KOPT-K1 (cell line): ENCODE measurements around the gene ARHGAP42.
"Not testable (repeated sequence)": the region's sequence is repeated elsewhere in the genome, so short reads cannot be mapped to it uniquely, and the experiment has no call there.

Source experiments
- H3K27ac ChIP-seq: fragments of 200-600 bp; sonication (generic); 2 replicates; pipeline ENCODE4 v1.5.1; 2016; ENCODE audit warnings: antibody characterized with exemption, mild to moderate bottlenecking, low read depth, low read length; ENCODE audit not compliant: poor library complexity, severe bottlenecking
- H3K36me3 ChIP-seq: fragments of 200-600 bp; sonication (generic); 2 replicates; pipeline ENCODE4 v1.5.1; 2017; ENCODE audit warnings: antibody characterized with exemption, mild to moderate bottlenecking, low read length, moderate library complexity; ENCODE audit not compliant: insufficient read depth
- H3K9me3 ChIP-seq: fragments of 200-600 bp; sonication (generic); 2 replicates; pipeline ENCODE4 v1.5.1; 2017; ENCODE audit warnings: antibody characterized with exemption, low read length, mild to moderate bottlenecking; ENCODE audit not compliant: insufficient read depth, poor library complexity, severe bottlenecking

The ARHGAP42 gene

GRCh38 chr11:100981196-100981824 lies 294.2 kb downstream of the ARHGAP42 start:
- H3K9me3 ChIP-seq = no peaks in the 10 kb centered on the region
- H3K27ac ChIP-seq = no peak overlapping the region
- no peaks in the 10 kb centered on the region for H3K36me3 ChIP-seq

DNA sequence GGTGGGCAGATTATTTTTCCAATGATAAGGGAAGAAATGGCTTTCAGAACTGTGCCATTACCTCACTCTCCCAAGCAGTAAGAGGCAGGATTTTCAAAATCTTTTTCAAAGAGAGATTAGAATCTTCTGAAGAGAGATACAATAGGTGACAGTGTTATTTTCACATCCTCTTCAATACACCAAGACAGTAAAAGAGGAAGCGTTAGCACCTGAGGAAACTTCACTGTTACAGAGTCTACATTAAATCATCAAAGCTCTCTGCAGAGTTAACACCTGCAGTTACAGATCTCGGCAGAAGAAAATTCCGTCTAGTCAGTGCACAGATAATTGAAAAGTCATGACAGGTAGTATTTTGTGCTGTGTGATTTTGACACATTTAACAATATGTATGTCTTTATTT lies 297.6 kb downstream of the ARHGAP42 start:
- Histone ChIP-seq H3K27ac (no peak overlapping the region), H3K9me3 (no peaks in the 10 kb centered on the region), H3K36me3 (no peaks in the 10 kb centered on the region)

DNA sequence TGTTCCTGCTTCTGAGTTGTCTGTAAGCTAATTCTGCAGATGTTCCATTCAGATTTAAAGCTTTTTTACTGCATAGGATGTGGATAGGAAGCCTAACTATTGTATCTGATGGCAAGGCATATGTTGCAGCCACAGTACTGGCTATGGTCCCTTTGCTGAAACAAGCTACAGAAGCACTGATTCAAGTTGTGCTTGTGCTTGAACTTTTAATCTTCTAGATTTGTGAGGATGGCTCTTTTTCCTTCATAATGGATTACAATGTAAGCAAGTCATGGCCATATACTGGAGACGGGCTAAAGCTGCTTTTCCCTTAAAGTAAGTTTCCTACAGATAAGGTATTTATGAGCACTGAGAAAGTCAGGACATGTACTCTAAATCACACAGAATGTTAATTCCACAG lies 303.8 kb downstream of the ARHGAP42 start:
- Histone ChIP-seq H3K36me3 (no peaks in the 10 kb centered on the region), H3K9me3 (no peaks in the 10 kb centered on the region), H3K27ac (no peak overlapping the region)

DNA sequence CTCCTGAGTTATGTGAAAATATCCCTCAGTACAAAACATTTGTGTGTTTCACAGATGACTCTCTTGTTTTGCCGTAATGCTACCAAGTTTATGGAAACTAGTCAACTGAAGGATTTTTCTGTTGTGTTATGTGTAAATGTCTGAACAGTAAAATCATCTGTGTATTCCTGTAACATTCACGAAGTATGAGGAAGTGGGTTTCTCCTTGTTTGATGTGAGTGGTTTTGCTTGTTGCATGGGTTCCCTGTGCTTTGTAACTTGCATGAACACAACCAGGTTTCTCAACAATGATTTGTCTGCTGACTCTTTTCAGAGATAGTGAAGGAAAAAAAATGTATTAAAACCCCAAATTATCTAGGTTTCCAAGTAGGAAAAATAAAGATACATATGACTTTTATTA lies 304.5 kb downstream of the ARHGAP42 start:
- no peaks in the 10 kb centered on the region for H3K9me3 ChIP-seq
- H3K27ac ChIP-seq = no peak overlapping the region
- no peaks in the 10 kb centered on the region for H3K36me3 ChIP-seq

DNA sequence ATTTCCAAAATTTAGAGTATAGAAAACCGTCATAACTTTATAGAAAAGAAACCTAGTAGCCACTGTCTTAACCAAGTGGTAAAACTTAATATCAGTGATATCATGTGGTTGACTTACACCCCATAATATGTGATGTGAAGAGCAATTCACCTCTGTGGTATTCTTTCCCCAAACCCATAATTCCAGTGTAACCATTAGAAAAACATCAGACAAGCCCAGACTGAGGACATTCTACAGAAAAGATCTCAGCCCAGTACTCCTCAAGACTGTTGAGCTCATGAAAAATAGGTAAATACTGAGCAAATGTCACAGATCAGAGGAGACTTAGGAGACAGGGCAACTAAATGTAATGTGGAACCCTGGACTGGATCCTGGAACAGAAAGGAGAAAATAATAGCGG lies 307.9 kb downstream of the ARHGAP42 start:
- no peaks in the 10 kb centered on the region for H3K9me3 ChIP-seq

GRCh38 chr11:100999756-101000155 lies 312.7 kb downstream of the ARHGAP42 start:
- no peaks in the 10 kb centered on the region for H3K36me3 ChIP-seq
- no peaks in the 10 kb centered on the region for H3K9me3 ChIP-seq
- H3K27ac ChIP-seq = no peak overlapping the region

More for the DNA sequence above, 307.9 kb downstream of the ARHGAP42 start:
- Histone ChIP-seq H3K27ac (no peak overlapping the region), H3K36me3 (no peaks in the 10 kb centered on the region)

DNA sequence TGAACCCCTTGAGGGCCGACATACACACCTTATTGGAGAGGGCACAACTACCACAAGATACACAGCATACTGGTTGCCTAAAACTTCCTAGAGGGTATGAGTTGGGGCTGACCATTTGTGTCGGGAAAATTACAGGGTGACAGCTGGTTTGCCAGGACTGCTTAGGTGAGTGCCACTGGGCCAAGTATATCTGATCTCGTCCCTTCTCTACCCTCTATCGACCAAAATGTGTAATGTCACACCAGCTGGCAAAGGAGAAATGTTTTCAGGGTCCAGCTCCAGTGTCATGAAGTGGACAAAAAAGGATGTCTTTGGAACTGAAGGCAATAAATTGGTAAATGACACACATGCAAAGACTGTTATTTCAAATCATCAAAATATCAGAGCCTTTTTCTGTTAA lies 316.4 kb downstream of the ARHGAP42 start:
- Histone ChIP-seq H3K36me3 (no peaks in the 10 kb centered on the region), H3K9me3 (no peaks in the 10 kb centered on the region), H3K27ac (no peak overlapping the region)

DNA sequence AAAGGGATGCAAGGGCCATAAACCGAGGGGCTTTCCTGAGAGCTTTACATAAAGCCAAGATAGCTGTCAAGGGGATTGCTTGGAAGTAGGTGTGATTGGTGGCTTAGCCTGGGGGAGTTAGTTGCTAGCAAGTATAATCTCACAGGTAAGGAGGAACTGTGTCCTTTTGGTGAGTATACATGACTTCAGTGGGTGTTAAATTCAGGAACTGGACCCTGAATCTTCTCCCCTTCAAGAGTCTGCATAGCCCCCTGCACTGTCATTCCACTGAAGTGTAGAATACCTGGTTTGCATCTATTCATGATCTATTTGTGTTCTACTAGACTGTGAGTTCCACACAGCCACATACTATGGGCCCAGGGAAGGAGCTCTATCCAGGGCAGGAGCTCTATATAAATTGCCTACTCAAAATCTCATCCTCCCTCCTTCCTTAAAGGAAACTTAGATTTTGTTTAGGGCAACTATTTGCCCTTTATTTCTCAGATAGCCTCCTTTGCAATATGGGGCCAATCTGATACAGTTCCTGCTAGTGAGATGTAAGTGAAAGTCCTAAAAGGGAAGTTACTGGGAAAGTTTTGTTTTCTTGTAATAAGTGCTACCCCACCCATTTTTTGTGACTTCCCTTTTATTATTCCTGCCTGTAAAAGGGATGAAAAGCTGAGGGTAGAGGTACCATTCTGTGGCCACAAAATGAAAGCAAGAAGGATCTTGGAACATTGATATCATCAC lies 322.0 kb downstream of the ARHGAP42 start:
- H3K9me3 ChIP-seq = no peaks in the 10 kb centered on the region
- H3K36me3 ChIP-seq = no peaks in the 10 kb centered on the region
- H3K27ac ChIP-seq = no peak overlapping the region

GRCh38 chr11:101009690-101010055 lies 322.6 kb downstream of the ARHGAP42 start:
- H3K36me3 ChIP-seq = no peaks in the 10 kb centered on the region
- no peaks in the 10 kb centered on the region for H3K9me3 ChIP-seq
- no peak overlapping the region for H3K27ac ChIP-seq

GRCh38 chr11:101010899-101011298 lies 323.8 kb downstream of the ARHGAP42 start:
- H3K9me3 ChIP-seq = no peaks in the 10 kb centered on the region
- no peaks in the 10 kb centered on the region for H3K36me3 ChIP-seq
- H3K27ac ChIP-seq = no peak overlapping the region

DNA sequence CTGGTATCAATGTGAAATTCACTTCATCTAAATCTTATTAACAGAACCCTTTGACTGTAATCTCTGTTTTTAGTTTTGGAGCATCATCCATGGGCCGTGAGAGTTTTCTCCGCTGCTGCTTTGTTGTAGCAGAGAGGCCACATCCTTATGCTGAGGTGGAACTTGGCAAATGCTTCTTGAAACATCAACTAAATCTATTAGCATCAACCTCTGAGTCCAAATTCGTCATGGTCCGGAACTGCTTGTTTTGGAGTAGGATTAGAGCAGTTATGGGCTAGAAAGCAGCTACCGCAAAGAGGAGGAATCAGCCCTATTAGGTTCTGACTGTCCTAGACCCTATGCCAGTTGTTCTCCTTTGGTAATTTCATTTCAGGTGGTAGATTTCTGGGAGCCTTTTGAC lies 324.8 kb downstream of the ARHGAP42 start:
- H3K27ac ChIP-seq = no peak overlapping the region
- H3K9me3 ChIP-seq = no peaks in the 10 kb centered on the region
- H3K36me3 ChIP-seq = no peaks in the 10 kb centered on the region

DNA sequence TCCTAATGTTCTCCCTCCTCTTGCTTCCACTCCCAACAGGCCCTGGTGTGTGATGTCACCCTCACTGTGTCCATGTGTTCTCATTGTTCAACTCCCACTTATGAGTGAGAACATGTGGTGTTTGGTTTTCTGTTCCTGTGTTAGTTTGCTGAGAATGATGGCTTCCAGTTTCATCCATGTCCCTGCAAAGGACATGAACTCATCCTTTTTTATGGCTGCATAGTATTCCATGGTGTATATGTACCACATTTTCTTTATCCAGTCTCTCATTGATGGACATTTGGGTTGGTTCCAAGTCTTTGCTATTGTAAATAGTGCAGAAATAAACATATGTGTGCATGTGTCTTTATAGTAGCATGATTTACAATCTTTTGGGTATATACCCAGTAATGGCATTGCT lies 326.6 kb downstream of the ARHGAP42 start:
- not testable (repeated sequence) for H3K27ac ChIP-seq, H3K36me3 ChIP-seq, H3K9me3 ChIP-seq

- Histone ChIP-seq H3K9me3 (no peaks in the 10 kb centered on the region), H3K27ac (no peak overlapping the region), H3K36me3 (no peaks in the 10 kb centered on the region)
Measured at GRCh38 chr11:101014600-101015285, 327.7 kb downstream of the ARHGAP42 start.

DNA sequence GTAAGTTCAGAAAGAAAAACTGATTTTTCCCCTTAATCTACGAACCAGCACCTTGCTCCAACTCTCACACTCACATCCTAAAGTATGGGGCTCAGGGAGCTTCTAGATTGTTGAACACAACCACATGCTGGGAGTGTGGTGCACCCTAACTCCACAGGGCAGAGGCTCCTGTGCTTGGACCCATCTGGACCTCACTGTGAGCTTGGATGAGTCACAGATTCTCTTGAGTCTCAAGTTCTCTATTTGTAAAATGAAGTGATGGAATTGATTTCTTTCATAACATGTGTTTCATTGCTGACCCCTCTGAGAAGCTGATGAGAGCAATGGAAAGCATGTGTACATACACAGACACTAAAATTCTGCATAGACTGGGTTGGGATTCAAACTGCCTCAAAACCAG lies 332.8 kb downstream of the ARHGAP42 start:
- no peaks in the 10 kb centered on the region for H3K36me3 ChIP-seq
- H3K9me3 ChIP-seq = no peaks in the 10 kb centered on the region
- no peak overlapping the region for H3K27ac ChIP-seq

DNA sequence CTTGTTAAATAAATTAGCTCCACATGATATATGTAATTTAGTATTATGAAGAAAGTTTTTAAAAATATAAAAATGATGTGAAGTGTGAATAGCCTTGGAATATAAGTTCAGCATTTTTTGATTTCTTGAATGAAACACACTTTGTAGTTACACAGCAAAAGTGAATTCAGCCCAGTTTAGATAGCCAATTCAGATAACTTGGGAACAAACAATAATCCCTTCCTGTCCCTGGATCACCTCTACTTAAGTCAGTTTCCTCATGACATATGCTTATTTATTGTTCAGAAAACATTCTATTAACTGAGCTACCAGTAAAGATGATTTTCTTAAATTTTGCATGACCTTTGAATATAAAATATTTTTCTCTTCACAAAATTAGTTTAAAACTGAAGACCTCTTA lies 335.2 kb downstream of the ARHGAP42 start:
- no peaks in the 10 kb centered on the region for H3K9me3 ChIP-seq
- H3K36me3 ChIP-seq = no peaks in the 10 kb centered on the region
- H3K27ac ChIP-seq = no peak overlapping the region

DNA sequence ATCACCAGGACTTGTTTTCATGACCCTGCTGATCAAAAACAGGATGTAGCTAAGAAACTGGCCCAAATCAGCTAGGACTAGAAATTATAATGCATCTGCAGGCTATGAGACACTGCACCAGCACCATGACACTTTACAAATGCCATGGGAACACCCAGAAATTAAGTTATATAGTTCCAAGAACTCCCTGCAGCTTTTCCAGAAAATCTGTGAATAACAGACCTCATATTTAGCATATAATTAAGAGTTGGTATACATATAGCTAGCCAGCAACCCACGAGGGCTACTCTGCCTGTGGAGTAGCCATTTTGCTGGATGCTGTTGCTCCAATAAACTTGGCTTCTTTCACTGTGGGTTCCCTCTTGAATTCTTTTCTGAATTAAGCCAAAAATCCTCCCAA lies 341.6 kb downstream of the ARHGAP42 start:
- Histone ChIP-seq H3K36me3 (no peaks in the 10 kb centered on the region), H3K27ac (no peak overlapping the region), H3K9me3 (no peaks in the 10 kb centered on the region)
